Astrocyte (in vitro differentiated cells and primary cell): ENCODE measurements around the gene B4GALT4.

Source experiments
- EZH2 ChIP-seq: IDR thresholded peaks from 2 replicates; pipeline ENCODE4 v1.6.1; 2012; ENCODE audit warnings: mild to moderate bottlenecking, low read length, inconsistent platforms; ENCODE audit not compliant: insufficient read depth
- TF ChIP-seq, protein P1 (sequence below): IDR thresholded peaks from 2 replicates; pipeline ENCODE4 v1.5.1; 2011; ENCODE audit warnings: low read depth, mild to moderate bottlenecking, inconsistent platforms, low read length, moderate library complexity; ENCODE audit not compliant: insufficient read depth

DNA sequence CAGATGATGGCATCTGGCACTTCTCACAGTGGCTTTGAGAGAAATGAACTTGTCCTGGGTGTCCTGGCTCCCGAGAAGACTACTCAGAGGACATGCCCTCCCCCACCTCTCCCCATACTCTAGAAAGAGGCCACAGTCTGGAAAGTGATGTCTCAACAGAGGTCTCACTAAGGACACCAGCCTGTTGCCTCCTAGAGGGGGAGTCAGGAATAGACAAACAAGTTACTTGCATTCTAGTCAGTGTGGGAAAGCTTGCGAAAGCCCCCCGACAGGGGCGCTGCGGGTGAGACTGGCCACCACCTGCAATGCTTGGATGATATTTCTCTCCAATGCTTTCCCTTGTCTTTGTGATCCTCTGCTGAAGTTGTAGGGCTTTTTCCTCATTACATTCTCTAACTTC, 17.2 kb downstream of the B4GALT4 start:
- TF ChIP-seq, protein P1, sequence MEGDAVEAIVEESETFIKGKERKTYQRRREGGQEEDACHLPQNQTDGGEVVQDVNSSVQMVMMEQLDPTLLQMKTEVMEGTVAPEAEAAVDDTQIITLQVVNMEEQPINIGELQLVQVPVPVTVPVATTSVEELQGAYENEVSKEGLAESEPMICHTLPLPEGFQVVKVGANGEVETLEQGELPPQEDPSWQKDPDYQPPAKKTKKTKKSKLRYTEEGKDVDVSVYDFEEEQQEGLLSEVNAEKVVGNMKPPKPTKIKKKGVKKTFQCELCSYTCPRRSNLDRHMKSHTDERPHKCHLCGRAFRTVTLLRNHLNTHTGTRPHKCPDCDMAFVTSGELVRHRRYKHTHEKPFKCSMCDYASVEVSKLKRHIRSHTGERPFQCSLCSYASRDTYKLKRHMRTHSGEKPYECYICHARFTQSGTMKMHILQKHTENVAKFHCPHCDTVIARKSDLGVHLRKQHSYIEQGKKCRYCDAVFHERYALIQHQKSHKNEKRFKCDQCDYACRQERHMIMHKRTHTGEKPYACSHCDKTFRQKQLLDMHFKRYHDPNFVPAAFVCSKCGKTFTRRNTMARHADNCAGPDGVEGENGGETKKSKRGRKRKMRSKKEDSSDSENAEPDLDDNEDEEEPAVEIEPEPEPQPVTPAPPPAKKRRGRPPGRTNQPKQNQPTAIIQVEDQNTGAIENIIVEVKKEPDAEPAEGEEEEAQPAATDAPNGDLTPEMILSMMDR = no peak
- TF ChIP-seq EZH2 = no peak
